Mammary epithelial cell (primary cell): ENCODE data around the gene ICE1.

Source experiments
- EZH2 ChIP-seq: IDR thresholded peaks from 2 replicates; pipeline ENCODE4 v1.6.1; 2012; ENCODE audit warnings: low read length, inconsistent platforms, borderline replicate concordance
- TF ChIP-seq, protein P1 (sequence below), 2 donors: IDR thresholded peaks in 1 of 2; conservative IDR thresholded peaks in 1 of 2; 2 replicates each; pipeline ENCODE4 v1.5.1; 2011 to 2012; ENCODE audit warnings: inconsistent platforms in 2 of 2, low read length in 2 of 2, mild to moderate bottlenecking in 2 of 2, control low read depth in 1 of 2, low read depth in 1 of 2; ENCODE audit not compliant: insufficient read depth in 1 of 2; ENCODE audit errors: extremely low read depth in 1 of 2

DNA sequence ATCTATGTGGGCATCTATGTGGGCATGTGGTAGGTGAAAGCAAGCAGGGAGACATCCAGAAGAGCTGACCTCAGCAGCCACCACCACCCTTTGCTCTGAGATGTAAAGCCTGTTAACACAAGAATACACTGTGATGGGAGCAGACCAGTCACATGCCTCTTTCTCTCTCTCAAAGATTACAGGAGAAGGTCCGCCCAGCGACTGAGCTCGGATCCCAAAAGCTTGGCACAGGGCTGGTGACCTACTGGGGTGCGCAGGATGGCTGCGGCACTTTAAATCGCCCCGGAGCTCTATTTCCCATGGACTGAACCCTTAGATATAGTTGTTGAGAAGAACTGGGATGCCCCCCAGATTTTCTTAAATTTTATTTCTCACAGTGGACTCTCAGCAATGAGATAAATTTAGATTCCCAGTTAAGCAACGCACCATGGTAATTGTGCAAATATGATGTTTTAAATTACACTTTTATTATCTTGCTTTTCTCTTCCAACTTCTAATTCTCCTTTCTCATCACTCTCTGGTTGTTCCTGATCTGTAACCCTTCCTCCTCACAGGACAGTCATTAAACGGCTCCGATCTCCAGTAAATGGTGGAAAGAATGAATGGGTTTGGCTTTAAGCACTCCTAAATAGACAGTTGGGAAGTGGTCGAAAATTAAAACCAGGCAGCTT lies 37.7 kb upstream of the ICE1 start:
- TF ChIP-seq, protein P1, sequence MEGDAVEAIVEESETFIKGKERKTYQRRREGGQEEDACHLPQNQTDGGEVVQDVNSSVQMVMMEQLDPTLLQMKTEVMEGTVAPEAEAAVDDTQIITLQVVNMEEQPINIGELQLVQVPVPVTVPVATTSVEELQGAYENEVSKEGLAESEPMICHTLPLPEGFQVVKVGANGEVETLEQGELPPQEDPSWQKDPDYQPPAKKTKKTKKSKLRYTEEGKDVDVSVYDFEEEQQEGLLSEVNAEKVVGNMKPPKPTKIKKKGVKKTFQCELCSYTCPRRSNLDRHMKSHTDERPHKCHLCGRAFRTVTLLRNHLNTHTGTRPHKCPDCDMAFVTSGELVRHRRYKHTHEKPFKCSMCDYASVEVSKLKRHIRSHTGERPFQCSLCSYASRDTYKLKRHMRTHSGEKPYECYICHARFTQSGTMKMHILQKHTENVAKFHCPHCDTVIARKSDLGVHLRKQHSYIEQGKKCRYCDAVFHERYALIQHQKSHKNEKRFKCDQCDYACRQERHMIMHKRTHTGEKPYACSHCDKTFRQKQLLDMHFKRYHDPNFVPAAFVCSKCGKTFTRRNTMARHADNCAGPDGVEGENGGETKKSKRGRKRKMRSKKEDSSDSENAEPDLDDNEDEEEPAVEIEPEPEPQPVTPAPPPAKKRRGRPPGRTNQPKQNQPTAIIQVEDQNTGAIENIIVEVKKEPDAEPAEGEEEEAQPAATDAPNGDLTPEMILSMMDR (conservative IDR thresholded peaks at IDR 0.05 in 1 of 2, IDR thresholded peaks at IDR 0.05 in 1 of 2; ENCODE audit: extremely low read depth in 1 of 2, insufficient read depth in 1 of 2, low read depth in 1 of 2, low read length in 2 of 2): no peak
- no peak for TF ChIP-seq EZH2
